GM12801 (cell line): Measurements from ENCODE around the gene TBATA.

ENCODE experiments used
- CTCF ChIP-seq: IDR thresholded peaks from one replicate; pipeline ENCODE4 v1.5.1; 2011; ENCODE audit warnings: control low read depth; ENCODE audit not compliant: insufficient read length; ENCODE audit errors: extremely low read depth

The TBATA gene

GRCh38 chr10:70733051-70733450, 52.1 kb downstream of the TBATA start:
- TF ChIP-seq CTCF = no peak

GRCh38 chr10:70732569-70732968, 52.6 kb downstream of the TBATA start:
- TF ChIP-seq CTCF = no peak

GRCh38 chr10:70730955-70731354, 54.2 kb downstream of the TBATA start:
- no peak for TF ChIP-seq CTCF

GRCh38 chr10:70729763-70730357, 55.3 kb downstream of the TBATA start:
- no peak for TF ChIP-seq CTCF

GRCh38 chr10:70728328-70728727, 56.8 kb downstream of the TBATA start:
- TF ChIP-seq CTCF = no peak

GRCh38 chr10:70726909-70727495, 58.2 kb downstream of the TBATA start:
- no peak for TF ChIP-seq CTCF

GRCh38 chr10:70723771-70724170, 61.4 kb downstream of the TBATA start:
- no peak for TF ChIP-seq CTCF
